ENCODE measurements around the gene C2. TPM values are rescaled to one million over a fixed set of nuclear protein-coding genes. Genes with fewer than 3 reads are reported as not detected.

C2 gene
- total RNA-seq, 1 donor from 2014 or later, result 0.65 TPM

DNA sequence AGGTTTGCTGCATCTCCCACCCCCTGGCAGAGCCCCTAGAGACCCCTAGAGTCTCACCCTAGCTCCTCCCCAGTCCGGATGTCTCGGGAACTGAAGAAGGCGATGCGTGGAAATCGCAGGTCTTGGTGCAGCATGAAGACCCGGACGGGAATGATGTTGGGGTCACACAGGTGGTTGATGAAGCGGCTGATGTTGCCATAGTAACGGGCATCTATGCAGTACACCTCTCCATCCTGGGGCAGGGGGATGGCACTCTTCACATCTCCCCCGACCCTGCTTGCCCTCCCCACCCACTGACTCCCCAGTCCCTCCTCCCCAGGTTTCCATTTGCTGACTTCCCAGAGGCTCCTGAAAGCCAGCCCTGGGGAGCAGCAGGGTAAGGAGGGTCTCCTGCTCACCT lies 46.9 kb upstream of the C2 start:
- Mint-ChIP-seq H3K27ac (no peak overlapping the region), H3K4me1 (ENCODE audit: low read depth) (peaks cover 17% of the 10 kb centered on the region), H3K4me3 (ENCODE audit: low read depth) (no peak overlapping the region), H3K27me3 (no peaks in the 10 kb centered on the region), H3K36me3 (ENCODE audit: insufficient read depth) (peaks cover 18% of the 10 kb centered on the region), H3K9me3 (ENCODE audit: low read depth) (no peaks in the 10 kb centered on the region)
- TF ChIP-seq CTCF (IDR thresholded peaks at IDR 0.05; ENCODE audit: unreplicated experiment), result no peak
- DNase-seq (ENCODE audit: low spot score, unreplicated experiment), result no peak

DNA sequence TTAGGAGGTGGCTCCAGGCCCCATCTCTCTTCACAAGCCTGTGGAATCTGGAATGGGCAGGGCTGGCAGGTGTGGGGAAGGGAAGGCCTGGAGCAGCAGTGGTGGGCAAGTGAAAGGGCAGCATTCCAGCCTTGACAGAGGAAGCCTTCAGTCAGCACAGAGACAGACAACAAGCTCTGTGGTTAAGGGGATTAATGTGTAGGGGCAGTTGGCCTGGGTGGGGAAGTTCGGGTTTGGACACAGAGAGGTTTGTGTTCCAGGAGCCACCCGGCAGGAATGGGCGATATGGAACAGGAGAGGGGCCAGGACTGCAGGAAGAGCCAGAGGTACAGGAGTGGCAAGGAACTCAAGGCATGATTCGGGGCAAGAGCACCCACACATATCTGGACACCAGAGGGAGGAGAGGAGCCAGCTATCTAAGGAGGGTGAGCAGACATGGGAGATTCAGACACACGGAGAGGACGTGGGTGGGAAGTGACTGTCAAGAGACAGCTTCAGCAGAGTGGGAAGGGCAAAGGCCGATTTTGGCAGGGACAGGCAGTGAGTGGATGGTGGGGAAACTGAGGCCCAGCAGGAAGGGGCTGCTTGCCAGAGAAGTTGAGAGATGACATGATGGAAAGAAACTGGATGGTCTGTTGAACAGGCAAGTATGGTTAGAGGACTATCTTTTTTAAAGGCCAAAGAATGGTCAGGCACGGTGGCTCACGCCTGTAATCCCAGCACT lies 46.2 kb upstream of the C2 start:
- H3K9me3 Mint-ChIP-seq (ENCODE audit: low read depth), result no peaks in the 10 kb centered on the region
- peaks cover 17% of the 10 kb centered on the region for H3K4me1 Mint-ChIP-seq (ENCODE audit: low read depth)
- H3K27me3 Mint-ChIP-seq, result no peaks in the 10 kb centered on the region
- TF ChIP-seq CTCF (IDR thresholded peaks at IDR 0.05; ENCODE audit: unreplicated experiment), result no peak
- DNase-seq (ENCODE audit: low spot score, unreplicated experiment), result no peak
- H3K36me3 Mint-ChIP-seq (ENCODE audit: insufficient read depth), result peaks cover 23% of the 10 kb centered on the region
- H3K27ac Mint-ChIP-seq, result peak overlapping the region; percentile 82
- no peak overlapping the region for H3K4me3 Mint-ChIP-seq (ENCODE audit: low read depth)

DNA sequence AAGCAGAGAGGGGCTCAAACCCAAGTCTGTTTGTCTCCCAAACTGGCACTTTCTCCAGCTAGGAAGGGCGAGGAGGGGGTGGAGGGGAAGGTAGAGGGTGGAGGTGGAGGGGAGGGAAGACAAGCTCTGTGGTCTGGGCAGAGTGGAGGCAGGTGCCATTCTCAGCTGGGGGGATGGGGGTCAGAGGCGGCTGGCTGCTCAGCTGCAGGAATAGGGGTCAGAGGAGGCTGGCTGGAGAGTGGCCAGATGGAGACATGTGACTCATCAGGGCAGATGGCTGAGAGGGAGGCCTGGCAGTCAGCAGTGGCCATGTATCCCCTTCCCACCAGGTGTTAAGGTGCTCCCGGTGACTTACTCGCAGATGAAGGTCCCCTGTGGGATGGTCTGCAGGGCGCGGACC lies 45.2 kb upstream of the C2 start:
- Mint-ChIP-seq H3K36me3 (ENCODE audit: insufficient read depth) (peaks cover 23% of the 10 kb centered on the region), H3K9me3 (ENCODE audit: low read depth) (no peaks in the 10 kb centered on the region), H3K4me1 (ENCODE audit: low read depth) (peaks cover 16% of the 10 kb centered on the region), H3K4me3 (ENCODE audit: low read depth) (no peak overlapping the region), H3K27ac (no peak overlapping the region), H3K27me3 (no peaks in the 10 kb centered on the region)
- TF ChIP-seq CTCF (IDR thresholded peaks at IDR 0.05; ENCODE audit: unreplicated experiment), result no peak
- no peak for DNase-seq (ENCODE audit: low spot score, unreplicated experiment)

- TF ChIP-seq CTCF (IDR thresholded peaks at IDR 0.05; ENCODE audit: unreplicated experiment), result no peak
- H3K4me1 Mint-ChIP-seq (ENCODE audit: low read depth), result peaks cover 4% of the 10 kb centered on the region
- no peaks in the 10 kb centered on the region for H3K9me3 Mint-ChIP-seq (ENCODE audit: low read depth)
- no peaks in the 10 kb centered on the region for H3K27me3 Mint-ChIP-seq
- peaks cover 25% of the 10 kb centered on the region for H3K36me3 Mint-ChIP-seq (ENCODE audit: insufficient read depth)
- no peak overlapping the region for H3K4me3 Mint-ChIP-seq (ENCODE audit: low read depth)
- H3K27ac Mint-ChIP-seq, result no peak overlapping the region
- no peak for DNase-seq (ENCODE audit: low spot score, unreplicated experiment)
These were observed 43.8 kb upstream of the C2 start for GRCh38 chr6:31883676-31884075.

DNA sequence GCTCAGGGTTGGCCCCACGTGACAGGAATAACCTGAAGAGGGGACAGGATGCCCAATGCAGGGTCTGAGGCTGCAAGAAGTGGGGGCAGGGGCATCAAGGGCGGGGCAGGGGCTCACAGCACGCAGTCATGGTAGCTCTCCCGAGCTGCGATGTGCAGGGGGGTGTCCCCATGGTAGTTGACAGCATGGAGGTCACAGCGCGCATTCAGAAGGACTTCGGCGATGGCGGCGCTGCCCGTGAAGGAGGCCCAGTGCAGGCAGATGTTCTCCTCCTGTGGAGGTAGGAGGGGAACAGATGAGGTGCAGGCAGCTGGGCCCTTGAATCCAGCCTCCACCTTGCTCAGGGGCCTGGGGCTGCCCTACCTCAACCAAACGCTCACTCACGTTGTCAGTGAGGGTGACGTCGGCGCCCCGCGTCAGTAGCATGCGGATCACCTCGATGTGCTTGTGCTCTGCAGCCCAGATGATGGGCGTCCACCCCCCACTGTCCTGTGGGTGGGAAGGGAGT lies 42.9 kb upstream of the C2 start:
- Mint-ChIP-seq H3K36me3 (ENCODE audit: insufficient read depth) (peaks cover 27% of the 10 kb centered on the region), H3K27ac (no peak overlapping the region), H3K4me1 (ENCODE audit: low read depth) (no peaks in the 10 kb centered on the region), H3K27me3 (no peaks in the 10 kb centered on the region), H3K9me3 (ENCODE audit: low read depth) (no peaks in the 10 kb centered on the region), H3K4me3 (ENCODE audit: low read depth) (no peak overlapping the region)
- DNase-seq (ENCODE audit: low spot score, unreplicated experiment), result no peak
- no peak for TF ChIP-seq CTCF (IDR thresholded peaks at IDR 0.05; ENCODE audit: unreplicated experiment)
